Mesenchymal stem cell (in vitro differentiated cells and primary cell): ENCODE data around the gene TMEM168.

Experiments
- DNase-seq: peaks from one replicate; pipeline ENCODE4 v3.0.0-alpha.2; 2013
- H2AFZ ChIP-seq: one replicate; pipeline ENCODE4 v1.6.1; 2013; ENCODE audit warnings: low read depth, mild to moderate bottlenecking, control low read depth, inconsistent platforms, low read length, moderate library complexity
- H2AK5ac ChIP-seq: 2 replicates; pipeline ENCODE4 v1.6.1; 2013; ENCODE audit warnings: low read length, moderate library complexity, mild to moderate bottlenecking, inconsistent platforms; ENCODE audit not compliant: severe bottlenecking
- H2BK120ac ChIP-seq: one replicate; pipeline ENCODE4 v1.6.1; 2013; ENCODE audit warnings: low read depth, mild to moderate bottlenecking, inconsistent platforms, low read length, moderate library complexity
- H2BK12ac ChIP-seq, 2 experiments: one replicate each; pipeline ENCODE4 v1.6.1; 2013; ENCODE audit warnings: inconsistent platforms in 2 of 2, low read length in 2 of 2, mild to moderate bottlenecking in 2 of 2, moderate library complexity in 2 of 2, control low read depth in 1 of 2
- H2BK15ac ChIP-seq: one replicate; pipeline ENCODE4 v1.6.1; 2013; ENCODE audit warnings: mild to moderate bottlenecking, low read depth, inconsistent platforms; ENCODE audit not compliant: poor library complexity, severe bottlenecking
- H2BK5ac ChIP-seq: 2 replicates; pipeline ENCODE4 v1.6.1; 2013; ENCODE audit warnings: low read depth, mild to moderate bottlenecking, low read length, control low read depth, inconsistent platforms; ENCODE audit not compliant: poor library complexity, severe bottlenecking
- H3K14ac ChIP-seq, 2 experiments: one replicate each; pipeline ENCODE4 v1.6.1; 2013; ENCODE audit warnings: inconsistent platforms in 2 of 2, low read length in 2 of 2, control low read depth in 1 of 2, mild to moderate bottlenecking in 1 of 2, moderate library complexity in 1 of 2
- H3K18ac ChIP-seq, 2 experiments: one replicate each; pipeline ENCODE4 v1.6.1; 2013; ENCODE audit warnings: inconsistent platforms in 2 of 2, low read length in 2 of 2, control low read depth in 1 of 2, low read depth in 1 of 2, mild to moderate bottlenecking in 1 of 2
- H3K23ac ChIP-seq, 2 experiments: one replicate each; pipeline ENCODE4 v1.6.1; 2013; ENCODE audit warnings: inconsistent platforms in 2 of 2, low read length in 2 of 2, mild to moderate bottlenecking in 2 of 2, moderate library complexity in 2 of 2, control low read depth in 1 of 2
- H3K27ac ChIP-seq: 2 replicates; pipeline ENCODE4 v1.5.1; 2013; ENCODE audit warnings: mild to moderate bottlenecking, moderate library complexity, low read length, control low read depth, inconsistent platforms; ENCODE audit not compliant: poor library complexity, severe bottlenecking
- H3K27me3 ChIP-seq, 2 experiments: 2 replicates each; pipeline versions ENCODE4 v1.6.1 to v1.7.0; 2013; ENCODE audit warnings: low read length in 2 of 2, mild to moderate bottlenecking in 2 of 2, moderate library complexity in 2 of 2, control low read depth in 1 of 2, inconsistent platforms in 1 of 2; ENCODE audit not compliant: control insufficient read depth in 1 of 2, insufficient read depth in 1 of 2
- H3K36me3 ChIP-seq, 2 experiments: 2 replicates each; pipeline versions ENCODE4 v1.6.1 to v1.7.0; 2013; ENCODE audit warnings: low read length in 2 of 2, control low read depth in 1 of 2, inconsistent platforms in 1 of 2, low read depth in 1 of 2, mild to moderate bottlenecking in 1 of 2; ENCODE audit not compliant: insufficient read depth in 2 of 2, control insufficient read depth in 1 of 2
- H3K4ac ChIP-seq, 2 experiments: one replicate each; pipeline ENCODE4 v1.6.1; 2013; ENCODE audit warnings: inconsistent platforms in 2 of 2, low read length in 2 of 2, mild to moderate bottlenecking in 2 of 2, moderate library complexity in 2 of 2, control low read depth in 1 of 2, low read depth in 1 of 2
- H3K4me1 ChIP-seq: 2 replicates; pipeline ENCODE4 v1.6.1; 2013; ENCODE audit warnings: low read depth, low read length, control low read depth; ENCODE audit not compliant: control insufficient read depth, insufficient read depth
- H3K4me2 ChIP-seq: 2 replicates; pipeline ENCODE4 v1.6.1; 2013; ENCODE audit warnings: low read length, mild to moderate bottlenecking, inconsistent platforms; ENCODE audit not compliant: poor library complexity, severe bottlenecking
- H3K4me3 ChIP-seq, 2 experiments: 2 replicates each; pipeline versions ENCODE4 v1.5.1 to v1.7.0; 2013; ENCODE audit warnings: low read length in 2 of 2, mild to moderate bottlenecking in 2 of 2, control low read depth in 1 of 2, low read depth in 1 of 2; ENCODE audit not compliant: insufficient read depth in 1 of 2
- H3K79me1 ChIP-seq: replicated peaks from 2 replicates; pipeline ENCODE4 v1.6.1; 2013; ENCODE audit warnings: mild to moderate bottlenecking, control low read depth, low read length, inconsistent platforms; ENCODE audit not compliant: poor library complexity, severe bottlenecking
- H3K9ac ChIP-seq: 2 replicates; pipeline ENCODE4 v1.7.0; 2013; ENCODE audit warnings: mild to moderate bottlenecking, low read length, moderate library complexity
- H3K9me3 ChIP-seq: 2 replicates; pipeline ENCODE4 v1.7.0; 2013; ENCODE audit warnings: mild to moderate bottlenecking, low read length; ENCODE audit not compliant: control insufficient read depth
- H4K8ac ChIP-seq: one replicate; pipeline ENCODE4 v1.6.1; 2013; ENCODE audit warnings: inconsistent platforms, mild to moderate bottlenecking, low read length, moderate library complexity
- H4K91ac ChIP-seq: one replicate; pipeline ENCODE4 v1.6.1; 2013; ENCODE audit warnings: mild to moderate bottlenecking, low read length, inconsistent platforms
- whole genome bisulfite sequencing: methylation state at CpG from one replicate; pipeline ENCODE4 v1.1.7; 2013; ENCODE audit warnings: mixed read lengths; 5-methylcytosine and 5-hydroxymethylcytosine counted together

The TMEM168 gene

DNA sequence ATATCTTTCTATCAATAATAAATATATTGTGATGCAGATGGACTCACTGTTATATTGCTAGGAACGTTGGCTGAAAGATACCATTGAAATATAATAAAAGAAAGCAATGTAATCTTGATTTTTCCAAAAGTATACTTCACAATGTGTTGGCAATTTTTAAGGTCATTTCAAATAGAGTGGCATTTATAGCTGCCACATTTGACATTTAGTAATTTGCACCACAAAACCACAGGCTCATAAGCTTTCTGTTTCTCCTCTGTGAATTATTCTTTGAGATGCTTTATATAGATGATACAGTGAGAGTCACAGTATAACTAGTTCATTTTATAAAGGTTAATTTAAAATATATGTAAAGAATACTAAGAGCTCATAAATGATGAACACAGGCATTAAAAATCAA lies 44.6 kb downstream of the TMEM168 start:
- H3K23ac ChIP-seq = no peak overlapping the region
- no peaks in the 10 kb centered on the region for H3K79me1 ChIP-seq
- H3K4me2 ChIP-seq = no peak overlapping the region
- no peak overlapping the region for H3K27ac ChIP-seq
- H2BK5ac ChIP-seq = no peak overlapping the region
- no peak overlapping the region for H3K9ac ChIP-seq
- H3K9me3 ChIP-seq = peaks cover 6% of the 10 kb centered on the region
- H2BK12ac ChIP-seq = no peak overlapping the region
- H3K27me3 ChIP-seq = no peaks in the 10 kb centered on the region
- H4K8ac ChIP-seq = no peak overlapping the region
- H2BK120ac ChIP-seq = no peak overlapping the region
- H2AK5ac ChIP-seq = no peak overlapping the region
- H4K91ac ChIP-seq = no peak overlapping the region
- peaks cover 2% of the 10 kb centered on the region for H3K4me1 ChIP-seq
- DNase-seq = no peak
- no peak overlapping the region for H3K4me3 ChIP-seq
- no peak overlapping the region for H3K18ac ChIP-seq
- no peak overlapping the region for H3K4ac ChIP-seq
- no CpG with 5 or more reads among the region's 1 CpG for WGBS
- no peak overlapping the region for H2BK15ac ChIP-seq
- H3K36me3 ChIP-seq = no peaks in the 10 kb centered on the region
- no peak overlapping the region for H2AFZ ChIP-seq
- H3K14ac ChIP-seq = no peak overlapping the region

DNA sequence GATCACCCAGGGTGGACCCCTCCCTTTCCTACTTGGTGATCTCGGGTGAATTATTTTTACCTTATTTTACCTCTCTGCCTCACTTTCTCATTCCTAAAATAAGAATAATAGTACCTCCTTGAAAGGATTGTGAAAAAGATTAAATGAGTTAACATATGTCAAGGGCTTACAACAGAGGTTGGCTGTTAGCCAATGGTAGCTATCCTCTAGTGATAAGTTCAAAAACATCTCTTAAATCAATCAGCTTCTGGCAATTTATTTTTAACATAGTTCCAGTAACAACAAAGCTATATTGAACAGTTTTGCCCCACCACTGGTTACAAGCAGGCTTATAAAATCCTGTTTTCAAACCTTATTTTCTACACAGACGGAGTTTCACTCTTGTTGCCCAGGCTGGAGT lies 45.4 kb downstream of the TMEM168 start:
- H4K91ac ChIP-seq = no peak overlapping the region
- no peak overlapping the region for H2BK5ac ChIP-seq
- H2BK12ac ChIP-seq = no peak overlapping the region
- H3K23ac ChIP-seq = no peak overlapping the region
- 100% methylated on average over 1 of the region's 2 CpGs for WGBS
- H3K36me3 ChIP-seq = no peaks in the 10 kb centered on the region
- no peaks in the 10 kb centered on the region for H3K79me1 ChIP-seq
- H3K14ac ChIP-seq = no peak overlapping the region
- H2AFZ ChIP-seq = no peak overlapping the region
- H3K4me3 ChIP-seq = no peak overlapping the region
- no peak for DNase-seq
- no peak overlapping the region for H2BK15ac ChIP-seq
- H3K9me3 ChIP-seq = peaks cover 6% of the 10 kb centered on the region
- no peak overlapping the region for H3K18ac ChIP-seq
- H2AK5ac ChIP-seq = no peak overlapping the region
- H3K4me2 ChIP-seq = no peak overlapping the region
- no peaks in the 10 kb centered on the region for H3K27me3 ChIP-seq
- no peak overlapping the region for H3K9ac ChIP-seq
- H3K4ac ChIP-seq = no peak overlapping the region
- H4K8ac ChIP-seq = no peak overlapping the region
- H3K27ac ChIP-seq = no peak overlapping the region
- no peak overlapping the region for H2BK120ac ChIP-seq
- peaks cover 2% of the 10 kb centered on the region for H3K4me1 ChIP-seq

DNA sequence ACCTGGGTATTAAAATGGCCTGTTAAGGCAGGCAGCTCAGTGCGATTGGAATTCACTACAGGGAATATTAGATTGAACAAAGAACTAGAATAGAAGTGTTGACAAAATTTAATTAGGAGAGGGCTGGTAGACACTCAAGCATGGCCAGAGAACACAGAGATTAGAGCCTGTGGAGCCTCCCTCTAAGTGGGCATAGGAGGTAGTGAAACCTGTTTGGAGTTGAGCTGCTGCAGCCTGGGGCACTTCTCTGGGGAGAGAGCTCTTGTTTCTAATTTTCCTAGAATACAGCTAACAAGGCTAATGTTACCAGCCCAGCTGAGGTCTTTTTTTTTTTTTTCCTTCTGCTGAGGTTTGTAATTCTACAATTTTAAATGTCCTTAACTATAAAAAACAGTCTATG lies 46.4 kb downstream of the TMEM168 start:
- H2BK12ac ChIP-seq = no peak overlapping the region
- WGBS = 100% methylated on average over 1 of the region's 1 CpG
- H2BK15ac ChIP-seq = no peak overlapping the region
- peaks cover 13% of the 10 kb centered on the region for H3K9me3 ChIP-seq
- no peak overlapping the region for H3K4ac ChIP-seq
- H2AFZ ChIP-seq = no peak overlapping the region
- H3K36me3 ChIP-seq = no peaks in the 10 kb centered on the region
- H2BK5ac ChIP-seq = no peak overlapping the region
- no peaks in the 10 kb centered on the region for H3K27me3 ChIP-seq
- H3K4me2 ChIP-seq = no peak overlapping the region
- H3K18ac ChIP-seq = no peak overlapping the region
- no peak overlapping the region for H3K23ac ChIP-seq
- H3K27ac ChIP-seq = no peak overlapping the region
- no peak overlapping the region for H3K4me3 ChIP-seq
- H4K8ac ChIP-seq = no peak overlapping the region
- H2AK5ac ChIP-seq = no peak overlapping the region
- no peak overlapping the region for H3K14ac ChIP-seq
- no peak overlapping the region for H3K9ac ChIP-seq
- DNase-seq = no peak
- no peak overlapping the region for H2BK120ac ChIP-seq
- H3K79me1 ChIP-seq = no peaks in the 10 kb centered on the region
- H4K91ac ChIP-seq = no peak overlapping the region
- H3K4me1 ChIP-seq = peaks cover 2% of the 10 kb centered on the region

DNA sequence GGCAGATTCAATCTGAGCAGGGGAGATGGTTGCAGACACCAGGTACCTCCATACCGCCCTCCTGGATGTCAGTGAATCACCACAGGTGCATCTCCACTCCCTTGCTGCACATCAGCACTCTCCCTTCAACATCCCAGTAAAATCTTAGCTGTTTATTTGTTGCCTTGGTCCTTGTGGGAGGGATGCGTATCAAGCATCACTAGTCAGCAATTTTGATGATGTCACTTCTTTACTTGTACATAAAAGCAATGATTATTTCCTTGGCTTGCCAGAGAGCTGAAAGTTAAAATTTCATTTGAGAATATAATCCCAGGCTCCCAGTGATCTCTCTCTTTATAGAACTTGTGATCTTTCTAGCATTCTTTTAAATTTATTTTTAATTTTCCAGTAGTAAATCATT lies 49.5 kb downstream of the TMEM168 start:
- no peak overlapping the region for H3K4me3 ChIP-seq
- H3K27me3 ChIP-seq = no peaks in the 10 kb centered on the region
- DNase-seq = no peak
- H2BK120ac ChIP-seq = no peak overlapping the region
- no peak overlapping the region for H4K91ac ChIP-seq
- no peak overlapping the region for H4K8ac ChIP-seq
- no peak overlapping the region for H2AK5ac ChIP-seq
- H3K14ac ChIP-seq = no peak overlapping the region
- no peak overlapping the region for H3K23ac ChIP-seq
- no peak overlapping the region for H2BK12ac ChIP-seq
- H3K4me1 ChIP-seq = no peaks in the 10 kb centered on the region
- no peak overlapping the region for H2BK15ac ChIP-seq
- H3K79me1 ChIP-seq = no peaks in the 10 kb centered on the region
- peaks cover 21% of the 10 kb centered on the region for H3K9me3 ChIP-seq
- H3K36me3 ChIP-seq = no peaks in the 10 kb centered on the region
- no peak overlapping the region for H3K9ac ChIP-seq
- H2BK5ac ChIP-seq = no peak overlapping the region
- H3K4me2 ChIP-seq = no peak overlapping the region
- H3K18ac ChIP-seq = no peak overlapping the region
- no peak overlapping the region for H3K4ac ChIP-seq
- H3K27ac ChIP-seq = no peak overlapping the region
- WGBS = no CpG with 5 or more reads among the region's 2 CpGs
- no peak overlapping the region for H2AFZ ChIP-seq
